Measurements from ENCODE around the gene NCAM2.

The NCAM2 gene

GRCh38 chr21:20997636-20998455 lies at the start of gene NCAM2:
Gene NCAM2, plus strand, starts transcription at chr21:20998409.
- DNase-seq, result peak; percentile 52 to 54

- no peak for DNase-seq
Observed at GRCh38 chr21:20949884-20950283, 48.3 kb upstream of the NCAM2 start.

- no peak for DNase-seq
Observed at GRCh38 chr21:20965816-20966215, 32.4 kb upstream of the NCAM2 start.

- no peak for DNase-seq
Observed at GRCh38 chr21:20968391-20968790, 29.8 kb upstream of the NCAM2 start.

GRCh38 chr21:20970691-20971090 lies 27.5 kb upstream of the NCAM2 start:
- DNase-seq, result no peak

- DNase-seq, result peak; percentile 29 to 40
Observed at GRCh38 chr21:20971296-20971921, 26.8 kb upstream of the NCAM2 start.

- DNase-seq, result no peak
Observed at GRCh38 chr21:20994790-20995189, 3.4 kb upstream of the NCAM2 start.

GRCh38 chr21:20996421-20997310 lies 1.5 kb upstream of the NCAM2 start:
- no peak for DNase-seq

GRCh38 chr21:20997311-20997635 lies 936 bp upstream of the NCAM2 start:
- DNase-seq, result no peak

- no peak for DNase-seq
Observed at GRCh38 chr21:20998456-20998789, 214 bp downstream of the NCAM2 start.

- DNase-seq, result no peak
Observed at GRCh38 chr21:20998886-20999285, 677 bp downstream of the NCAM2 start.

- DNase-seq, result peak; percentile 15 to 30
Observed at GRCh38 chr21:20999659-21000058, 1.4 kb downstream of the NCAM2 start.

- no peak for DNase-seq
Observed at GRCh38 chr21:21000591-21001175, 2.5 kb downstream of the NCAM2 start.

- DNase-seq, result no peak
Observed at GRCh38 chr21:21001591-21002100, 3.4 kb downstream of the NCAM2 start.

- no peak for DNase-seq
Observed at GRCh38 chr21:21002153-21002552, 3.9 kb downstream of the NCAM2 start.

- DNase-seq, result no peak
Observed at GRCh38 chr21:21003701-21004100, 5.5 kb downstream of the NCAM2 start.

- no peak for DNase-seq
Observed at GRCh38 chr21:21007606-21008005, 9.4 kb downstream of the NCAM2 start.

- no peak for DNase-seq
Observed at GRCh38 chr21:21010228-21010627, 12.0 kb downstream of the NCAM2 start.

- no peak for DNase-seq
Observed at GRCh38 chr21:21010698-21011097, 12.5 kb downstream of the NCAM2 start.

GRCh38 chr21:21018821-21019220 lies 20.6 kb downstream of the NCAM2 start:
- DNase-seq, result no peak

- DNase-seq, result no peak
Observed at GRCh38 chr21:21019681-21020080, 21.5 kb downstream of the NCAM2 start.

GRCh38 chr21:21025742-21026141 lies 27.5 kb downstream of the NCAM2 start:
- no peak for DNase-seq

GRCh38 chr21:21028275-21028820 lies 30.1 kb downstream of the NCAM2 start:
- no peak for DNase-seq
